Prostate gland (tissue), 2 donors: ENCODE results near the gene HTR6. TPM values are rescaled to one million over a fixed set of nuclear protein-coding genes. Genes with fewer than 3 reads are reported as not detected.

Experiments
- DNase-seq: peaks from one replicate; pipeline ENCODE4 v3.0.0-alpha.2; 2019; ENCODE audit warnings: low spot score
- H3K27ac ChIP-seq, 2 donors: fragments of 200-600 bp; sonication (generic); 2 replicates each; pipeline ENCODE4 v1.5.1; 2017 to 2019
- H3K27me3 ChIP-seq: fragments of 200-600 bp; sonication (generic); replicated peaks from 2 replicates; pipeline ENCODE4 v1.5.1; 2019; ENCODE audit not compliant: insufficient read depth
- H3K36me3 ChIP-seq, 2 donors: fragments of 200-600 bp; sonication (generic); 1 replicate in 1 of 2; 2 replicates in 1 of 2; pipeline versions ENCODE4 v1.5.1 to v1.8.1; 2017 to 2019
- H3K4me1 ChIP-seq: fragments of 200-600 bp; sonication (generic); replicated peaks from 2 replicates; pipeline ENCODE4 v1.5.1; 2019
- H3K4me3 ChIP-seq, 2 donors: fragments of 200-600 bp; sonication (generic); 2 replicates each; pipeline ENCODE4 v1.5.1; 2017 to 2019
- H3K9me3 ChIP-seq: fragments of 200-600 bp; sonication (generic); 2 replicates; pipeline ENCODE4 v1.5.1; 2017
- CTCF ChIP-seq, 4 experiments: fragments of 200-600 bp in 2 of 4; fragments of 450-650 bp in 2 of 4; sonication (generic) in 2 of 4; IDR thresholded peaks; 1 replicate in 3 of 4; 2 replicates in 1 of 4; pipeline ENCODE4 v1.5.1; 2016 to 2019; ENCODE audit warnings: antibody characterized with exemption in 4 of 4, mild to moderate bottlenecking in 2 of 4, moderate library complexity in 2 of 4
- POLR2A ChIP-seq: fragments of 450-650 bp; IDR thresholded peaks from one replicate; pipeline ENCODE4 v1.6.1; 2016; ENCODE audit warnings: antibody characterized with exemption, mild to moderate bottlenecking
- POLR2AphosphoS5 ChIP-seq: sonication (generic); formaldehyde crosslinking; IDR thresholded peaks from one replicate; pipeline ENCODE4 v1.6.1; 2017; ENCODE audit warnings: antibody characterized with exemption
- WGBS: methylation state at CpG from one replicate; pipeline ENCODE4 v1.1.5; 2018; 5-methylcytosine and 5-hydroxymethylcytosine counted together
- intact Hi-C: fragments of 100-400 bp; cut with DNase I; formaldehyde crosslinking; loops from one replicate; pipeline ENCODE4 v1.14.2; 2022
- total RNA-seq, 2 donors: library from RNA; depleted of rRNA; stranded (reverse); fragments of >200 nt; gene quantifications; one replicate each; pipeline ENCODE4 v1.1.0, GENCODE V29; 2016

HTR6 gene
- total RNA-seq, 2 donors from 2014 or later, result not detected

DNA sequence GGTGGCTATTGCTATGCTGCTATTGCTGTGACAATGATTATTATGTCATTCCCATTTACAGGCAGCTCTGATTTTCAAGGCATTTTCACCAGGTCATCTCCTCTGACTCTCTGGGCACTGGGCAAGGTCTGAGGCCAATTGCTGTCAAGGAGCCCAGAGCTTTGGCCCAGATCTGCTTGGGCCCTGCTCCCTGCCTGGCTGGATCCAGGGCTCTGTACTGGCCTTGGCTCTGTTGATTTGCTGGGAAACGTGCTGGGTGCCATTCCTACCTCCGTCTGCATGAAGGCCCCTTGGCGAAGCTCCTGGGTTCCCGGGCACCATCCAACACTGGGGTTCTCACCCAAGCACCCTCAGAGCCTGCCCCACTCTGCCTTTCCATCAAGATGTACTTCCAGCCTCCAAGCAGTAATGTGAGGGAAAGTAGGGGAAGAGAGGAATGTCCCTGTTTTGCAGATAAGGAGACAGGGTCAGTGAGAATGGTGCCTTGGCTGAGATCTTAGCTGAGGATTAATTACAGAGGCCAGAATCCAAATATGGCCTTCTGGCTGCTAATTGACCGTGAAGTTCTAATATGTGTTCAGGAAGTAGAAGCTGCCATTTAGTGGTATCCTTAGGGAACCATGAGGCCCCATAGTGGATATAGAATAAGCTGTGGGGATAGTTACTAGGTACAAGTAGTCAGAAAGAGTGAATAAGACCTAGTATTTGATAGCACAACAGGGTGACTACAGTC lies 63.9 kb downstream of the HTR6 start:
- TF ChIP-seq CTCF (IDR thresholded peaks at IDR 0.05), result no peak
- no peak for TF ChIP-seq POLR2A
- TF ChIP-seq POLR2AphosphoS5, result no peak
- H3K9me3 ChIP-seq, result no peaks in the 10 kb centered on the region
- no peak for DNase-seq
- H3K27me3 ChIP-seq, result no peaks in the 10 kb centered on the region
- 83% methylated on average over 5 of the region's 5 CpGs for WGBS
- H3K27ac ChIP-seq, result no peak overlapping the region
- H3K36me3 ChIP-seq, result peaks cover 0 to 3% of the 10 kb centered on the region in 2 donors
- H3K4me3 ChIP-seq, result no peak overlapping the region
- intact Hi-C loops, result no loop called here
- no peaks in the 10 kb centered on the region for H3K4me1 ChIP-seq

DNA sequence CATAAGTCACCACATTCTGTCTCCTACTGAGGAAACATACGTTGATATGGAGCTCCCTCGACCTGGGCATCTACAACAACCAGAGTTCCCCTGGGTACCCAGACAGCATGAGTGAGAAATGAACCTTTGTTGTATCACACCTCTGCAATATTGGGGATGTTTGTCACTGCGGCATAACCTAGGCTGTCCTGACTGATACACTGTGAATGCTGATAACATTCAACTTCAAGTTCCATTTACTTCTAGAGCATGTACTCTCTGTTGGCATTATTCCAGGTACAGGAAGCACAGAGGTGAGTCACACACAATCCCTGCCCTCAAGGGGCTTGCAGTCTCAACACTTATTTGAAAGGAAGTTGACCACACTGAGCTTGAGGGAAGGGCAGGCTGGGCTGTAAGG lies 65.6 kb downstream of the HTR6 start:
- Histone ChIP-seq H3K4me3 (no peak overlapping the region), H3K36me3 (peaks cover 0 to 3% of the 10 kb centered on the region in 2 donors), H3K4me1 (no peaks in the 10 kb centered on the region), H3K27me3 (no peaks in the 10 kb centered on the region), H3K9me3 (no peaks in the 10 kb centered on the region), H3K27ac (no peak overlapping the region)
- DNase-seq, result no peak
- TF ChIP-seq POLR2A (no peak), CTCF (IDR thresholded peaks at IDR 0.05) (no peak), POLR2AphosphoS5 (no peak)
- intact Hi-C loops, result loop anchor here (10.0 kb wide), 2 partner anchors 155 to 455 kb away; partner anchors contain the start of genes OTUD3, PLA2G2C and UBXN10
- WGBS, result 97% methylated on average over 3 of the region's 3 CpGs

Other genes with a start within 250 kb of the HTR6 start
- gene CAPZB, start 179.3 kb upstream of the HTR6 start, total RNA-seq, result 100 to 1,000 TPM; 139 to 150 TPM
- gene NBL1, start 20.6 kb upstream of the HTR6 start, total RNA-seq, result 100 to 1,000 TPM; 268 to 514 TPM
- gene TMCO4, start 135.0 kb downstream of the HTR6 start, total RNA-seq, result 10 to 100 TPM; 60.5 to 89.9 TPM
- gene RNF186, start 150.4 kb downstream of the HTR6 start, total RNA-seq, result not detected
- 10 to 100 TPM in 1 of 2 donors, 1 to 10 TPM in 1; 5.3 to 16.5 TPM for gene OTUD3, start 217.5 kb downstream of the HTR6 start, total RNA-seq